Neural cell (in vitro differentiated cells): ENCODE results near the gene CACNA1B.

Experiments
- CTCF ChIP-seq: fragments of 450-650 bp; IDR thresholded peaks from 2 replicates; pipeline ENCODE4 v1.5.1; 2014; ENCODE audit warnings: antibody characterized with exemption, mild to moderate bottlenecking, moderate library complexity; ENCODE audit not compliant: poor library complexity, severe bottlenecking
- EP300 ChIP-seq: fragments of 450-650 bp; conservative IDR thresholded peaks from 2 replicates; pipeline ENCODE4 v1.6.1; 2014; ENCODE audit warnings: antibody characterized with exemption, mild to moderate bottlenecking, moderate library complexity; ENCODE audit not compliant: poor library complexity, severe bottlenecking
- EZH2 ChIP-seq: fragments of 200-600, 300-800 bp; shearing (Covaris generic), sonication (generic); IDR thresholded peaks from 2 replicates; pipeline ENCODE4 v1.6.1; 2014; ENCODE audit warnings: antibody characterized with exemption, low read length, borderline replicate concordance, mild to moderate bottlenecking; ENCODE audit not compliant: insufficient read depth, poor library complexity, severe bottlenecking
- RAD21 ChIP-seq: fragments of 450-650 bp; conservative IDR thresholded peaks from 2 replicates; pipeline ENCODE4 v1.6.1; 2014; ENCODE audit warnings: antibody characterized with exemption, mild to moderate bottlenecking, moderate library complexity
- SMC3 ChIP-seq: fragments of 450-650 bp; conservative IDR thresholded peaks from 2 replicates; pipeline ENCODE4 v1.6.1; 2014; ENCODE audit warnings: antibody characterized with exemption, mild to moderate bottlenecking, moderate library complexity; ENCODE audit not compliant: poor library complexity
- TF ChIP-seq, protein P1 (sequence below): IDR thresholded peaks from 2 replicates; pipeline ENCODE4 v1.6.1; 2012; ENCODE audit warnings: borderline replicate concordance

DNA sequence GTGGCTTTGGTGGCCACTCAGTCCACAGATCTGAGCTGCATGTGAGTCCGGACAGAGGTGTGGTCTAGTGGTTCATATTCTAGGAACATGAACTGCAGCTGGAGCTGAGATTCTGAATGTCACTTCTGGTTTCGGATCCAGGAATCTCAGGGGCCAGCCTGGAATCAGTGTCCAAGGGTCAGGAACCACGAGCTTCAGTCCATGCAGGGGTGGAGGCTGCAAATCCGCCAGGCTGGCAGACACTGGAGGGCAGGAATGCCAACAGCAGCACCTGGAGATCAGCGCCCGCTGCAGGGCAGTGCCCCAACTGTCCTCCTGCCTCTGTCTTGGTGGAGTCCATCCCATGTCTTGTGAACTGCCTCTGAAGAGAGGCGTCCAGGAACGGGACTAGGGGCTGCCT is 73.5 kb downstream of the CACNA1B start:
- TF ChIP-seq EP300 (no peak), CTCF (no peak), SMC3 (no peak), RAD21 (no peak), EZH2 (no peak)
- TF ChIP-seq, protein P1, sequence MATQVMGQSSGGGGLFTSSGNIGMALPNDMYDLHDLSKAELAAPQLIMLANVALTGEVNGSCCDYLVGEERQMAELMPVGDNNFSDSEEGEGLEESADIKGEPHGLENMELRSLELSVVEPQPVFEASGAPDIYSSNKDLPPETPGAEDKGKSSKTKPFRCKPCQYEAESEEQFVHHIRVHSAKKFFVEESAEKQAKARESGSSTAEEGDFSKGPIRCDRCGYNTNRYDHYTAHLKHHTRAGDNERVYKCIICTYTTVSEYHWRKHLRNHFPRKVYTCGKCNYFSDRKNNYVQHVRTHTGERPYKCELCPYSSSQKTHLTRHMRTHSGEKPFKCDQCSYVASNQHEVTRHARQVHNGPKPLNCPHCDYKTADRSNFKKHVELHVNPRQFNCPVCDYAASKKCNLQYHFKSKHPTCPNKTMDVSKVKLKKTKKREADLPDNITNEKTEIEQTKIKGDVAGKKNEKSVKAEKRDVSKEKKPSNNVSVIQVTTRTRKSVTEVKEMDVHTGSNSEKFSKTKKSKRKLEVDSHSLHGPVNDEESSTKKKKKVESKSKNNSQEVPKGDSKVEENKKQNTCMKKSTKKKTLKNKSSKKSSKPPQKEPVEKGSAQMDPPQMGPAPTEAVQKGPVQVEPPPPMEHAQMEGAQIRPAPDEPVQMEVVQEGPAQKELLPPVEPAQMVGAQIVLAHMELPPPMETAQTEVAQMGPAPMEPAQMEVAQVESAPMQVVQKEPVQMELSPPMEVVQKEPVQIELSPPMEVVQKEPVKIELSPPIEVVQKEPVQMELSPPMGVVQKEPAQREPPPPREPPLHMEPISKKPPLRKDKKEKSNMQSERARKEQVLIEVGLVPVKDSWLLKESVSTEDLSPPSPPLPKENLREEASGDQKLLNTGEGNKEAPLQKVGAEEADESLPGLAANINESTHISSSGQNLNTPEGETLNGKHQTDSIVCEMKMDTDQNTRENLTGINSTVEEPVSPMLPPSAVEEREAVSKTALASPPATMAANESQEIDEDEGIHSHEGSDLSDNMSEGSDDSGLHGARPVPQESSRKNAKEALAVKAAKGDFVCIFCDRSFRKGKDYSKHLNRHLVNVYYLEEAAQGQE = no peak
